GM12875 (cell line): ENCODE data around the gene OR2C1.

ENCODE experiments used
- H3K4me3 ChIP-seq: one replicate; pipeline ENCODE4 v1.5.1; 2011; ENCODE audit warnings: low read depth, low read length, control low read depth
- TF ChIP-seq, protein P1 (sequence below): IDR thresholded peaks from 2 replicates; pipeline ENCODE4 v1.5.1; 2011; ENCODE audit warnings: low read depth, mild to moderate bottlenecking, control low read depth, inconsistent platforms, low read length, moderate library complexity, borderline replicate concordance; ENCODE audit not compliant: insufficient read depth

OR2C1 gene

DNA sequence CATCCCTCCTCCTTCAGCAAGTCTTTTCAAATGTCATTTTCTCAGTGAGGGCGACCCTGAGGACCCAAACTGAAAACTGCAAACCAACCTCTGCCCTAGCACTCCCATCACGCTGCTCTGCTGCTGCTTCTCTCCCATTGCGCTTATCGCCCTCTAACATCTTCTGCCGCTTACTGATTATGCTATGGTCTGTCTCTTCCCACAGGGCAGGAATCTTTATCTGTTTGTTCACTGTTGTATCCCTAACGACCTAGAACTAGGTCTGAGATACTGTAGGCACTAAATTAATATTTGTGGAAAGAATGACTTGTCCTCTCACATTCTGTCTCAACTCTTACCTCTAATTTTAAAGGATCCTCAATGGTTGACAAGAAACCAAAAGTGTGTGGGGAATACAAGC lies 32.6 kb downstream of the OR2C1 start:
- TF ChIP-seq, protein P1, sequence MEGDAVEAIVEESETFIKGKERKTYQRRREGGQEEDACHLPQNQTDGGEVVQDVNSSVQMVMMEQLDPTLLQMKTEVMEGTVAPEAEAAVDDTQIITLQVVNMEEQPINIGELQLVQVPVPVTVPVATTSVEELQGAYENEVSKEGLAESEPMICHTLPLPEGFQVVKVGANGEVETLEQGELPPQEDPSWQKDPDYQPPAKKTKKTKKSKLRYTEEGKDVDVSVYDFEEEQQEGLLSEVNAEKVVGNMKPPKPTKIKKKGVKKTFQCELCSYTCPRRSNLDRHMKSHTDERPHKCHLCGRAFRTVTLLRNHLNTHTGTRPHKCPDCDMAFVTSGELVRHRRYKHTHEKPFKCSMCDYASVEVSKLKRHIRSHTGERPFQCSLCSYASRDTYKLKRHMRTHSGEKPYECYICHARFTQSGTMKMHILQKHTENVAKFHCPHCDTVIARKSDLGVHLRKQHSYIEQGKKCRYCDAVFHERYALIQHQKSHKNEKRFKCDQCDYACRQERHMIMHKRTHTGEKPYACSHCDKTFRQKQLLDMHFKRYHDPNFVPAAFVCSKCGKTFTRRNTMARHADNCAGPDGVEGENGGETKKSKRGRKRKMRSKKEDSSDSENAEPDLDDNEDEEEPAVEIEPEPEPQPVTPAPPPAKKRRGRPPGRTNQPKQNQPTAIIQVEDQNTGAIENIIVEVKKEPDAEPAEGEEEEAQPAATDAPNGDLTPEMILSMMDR, result no peak
- no peak overlapping the region for H3K4me3 ChIP-seq

DNA sequence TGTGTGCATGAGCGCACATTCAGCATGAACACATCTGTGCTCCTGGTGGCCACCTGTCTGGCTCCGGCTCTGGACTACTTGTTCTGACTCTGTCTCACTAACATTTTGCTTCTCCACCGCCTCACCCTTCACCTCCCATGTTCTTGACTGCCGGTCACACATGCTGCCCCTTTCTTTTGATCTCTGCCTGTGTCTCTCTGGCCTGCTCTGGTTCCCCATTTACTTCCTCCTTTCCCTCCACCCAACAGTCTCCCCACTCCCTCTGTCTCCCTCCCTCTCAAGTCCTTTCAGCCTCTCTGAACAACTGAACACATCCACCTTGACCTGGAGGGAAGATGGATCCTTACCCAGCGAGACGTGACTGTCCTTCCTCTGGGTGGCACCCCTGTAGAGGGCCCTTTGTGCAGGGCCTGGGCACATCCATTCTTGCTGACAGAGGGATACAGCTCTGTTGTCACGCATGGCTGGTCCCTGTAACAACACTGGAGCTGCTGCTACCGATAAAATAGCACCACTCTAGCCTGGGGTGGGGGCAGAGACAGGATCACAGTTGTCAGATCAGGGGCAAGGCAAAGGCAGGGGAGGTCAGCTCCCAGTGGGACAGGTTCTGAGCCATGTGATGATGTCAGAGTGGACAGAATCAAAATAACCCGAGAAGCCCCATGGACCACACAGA lies 34.1 kb downstream of the OR2C1 start:
- TF ChIP-seq, protein P1, result no peak
- H3K4me3 ChIP-seq, result no peak overlapping the region

DNA sequence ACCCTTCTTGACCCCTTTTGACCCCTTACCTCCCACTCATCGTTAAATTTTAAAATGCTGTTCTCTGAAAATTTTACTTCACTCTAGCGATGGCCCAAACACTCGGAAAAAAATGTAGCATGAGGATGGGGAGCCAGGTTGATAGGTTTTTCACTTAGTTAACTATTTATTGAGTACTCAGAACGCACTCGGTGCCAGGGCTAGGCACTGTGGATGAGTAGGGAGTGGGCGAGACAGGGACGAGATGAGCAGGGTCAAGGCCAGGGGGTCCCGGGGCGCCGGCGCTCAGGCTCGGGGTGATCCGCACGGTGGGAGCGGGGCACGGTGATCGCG lies 44.7 kb downstream of the OR2C1 start:
- TF ChIP-seq, protein P1, result no peak
- H3K4me3 ChIP-seq, result peak overlapping the region; percentile 96

DNA sequence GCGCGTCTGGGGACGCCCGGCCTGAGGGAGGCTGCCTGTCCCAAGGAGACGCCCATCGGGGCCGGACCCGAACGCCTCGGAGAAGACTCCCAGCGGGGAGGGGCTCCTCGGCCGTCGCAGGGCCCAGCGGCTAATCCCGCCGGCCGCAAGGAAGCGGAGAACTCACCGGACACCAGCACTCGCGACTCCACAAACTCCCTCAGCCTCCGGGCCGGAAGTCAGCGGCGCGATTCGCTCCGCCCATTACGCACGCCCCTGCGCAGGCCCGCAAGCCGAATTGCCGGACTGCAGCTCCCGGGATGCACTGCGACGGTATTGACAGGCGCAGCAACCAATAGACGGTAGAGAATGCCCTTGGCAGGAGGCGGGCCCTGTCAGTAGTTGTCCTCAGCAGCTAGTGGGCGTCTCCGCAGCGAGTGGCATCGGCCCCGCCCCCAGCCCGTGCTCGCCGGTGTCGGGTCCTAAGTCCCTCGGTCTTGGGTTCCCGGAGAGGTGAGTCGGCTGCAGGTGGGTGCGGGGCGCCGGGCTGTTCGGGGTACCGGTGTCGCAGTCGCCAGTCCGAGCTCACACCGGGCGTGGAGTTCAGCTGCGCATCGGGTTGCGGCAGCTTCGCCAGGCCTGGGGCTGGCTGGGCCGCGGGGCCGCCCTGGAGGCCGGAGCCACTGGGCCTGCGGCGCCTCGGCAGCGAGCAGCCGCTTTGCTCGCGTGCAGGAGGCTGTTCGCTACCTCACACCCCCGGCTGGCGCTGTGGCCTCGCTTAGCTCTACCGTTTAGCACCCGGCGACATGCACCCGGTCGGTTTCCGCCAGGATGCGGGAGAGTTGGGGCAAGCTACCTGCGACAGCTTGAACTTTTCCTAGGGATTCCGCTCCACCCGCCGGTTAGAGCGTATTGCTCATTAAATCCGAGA lies 45.3 kb downstream of the OR2C1 start, which contains the start of the genes ZNF174 and ZSCAN32:
Gene ZNF174 (plus strand): TSS at position 437 of the 910 bp plus-strand sequence. CDS start 790 bp downstream, outside the sequence.
Gene ZSCAN32 (minus strand): TSS at position 226 of the 910 bp plus-strand sequence. CDS start 3,447 bp downstream, outside the sequence.
- peak within 1 kb of the TSS; percentile 96 for H3K4me3 ChIP-seq
- TF ChIP-seq, protein P1, result no peak

DNA sequence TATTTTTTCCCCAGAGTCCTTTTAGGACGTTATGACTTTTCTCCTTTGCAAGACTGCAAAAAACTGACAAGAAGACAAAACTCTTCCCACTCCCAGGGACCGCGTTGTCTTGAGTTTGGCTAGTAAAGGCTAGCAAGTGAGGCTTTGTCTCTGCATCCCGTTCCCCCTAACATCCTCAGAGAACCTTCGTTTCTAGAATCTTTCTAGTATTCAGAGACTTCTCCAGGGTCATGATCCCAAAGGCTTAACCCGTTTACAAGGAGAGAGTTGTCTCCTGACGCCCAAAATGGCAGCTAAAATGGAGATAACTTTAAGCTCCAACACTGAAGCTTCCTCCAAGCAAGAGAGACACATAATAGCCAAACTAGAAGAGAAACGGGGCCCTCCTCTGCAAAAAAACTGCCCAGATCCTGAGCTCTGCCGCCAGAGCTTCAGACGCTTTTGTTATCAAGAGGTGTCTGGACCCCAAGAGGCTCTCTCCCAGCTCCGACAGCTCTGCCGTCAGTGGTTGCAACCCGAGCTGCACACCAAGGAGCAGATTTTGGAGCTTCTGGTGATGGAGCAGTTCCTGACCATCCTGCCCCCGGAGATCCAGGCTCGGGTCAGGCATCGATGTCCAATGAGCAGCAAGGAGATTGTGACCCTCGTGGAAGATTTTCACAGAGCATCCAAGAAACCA lies 46.2 kb downstream of the OR2C1 start:
- peak overlapping the region; percentile 86 for H3K4me3 ChIP-seq
- TF ChIP-seq, protein P1, result no peak
